Stimulated activated CD8-positive, alpha-beta memory T cell treated with anti-CD3 and anti-CD28 coated beads, Interleukin-7, amount 100 ng/mL, for 24 hours (primary cell): ENCODE results near the gene PRKAG3.

Experiments used
- DNase-seq: peaks from one replicate; pipeline ENCODE4 v3.0.0-alpha.2; 2020; ENCODE audit warnings: low read depth

Gene PRKAG3

GRCh38 chr2:218839430-218839829, 7.8 kb upstream of the PRKAG3 start:
- no peak for DNase-seq

GRCh38 chr2:218837495-218837894, 5.9 kb upstream of the PRKAG3 start:
- no peak for DNase-seq

- no peak for DNase-seq
Measured at GRCh38 chr2:218834685-218835084, 3.1 kb upstream of the PRKAG3 start.

- no peak for DNase-seq
Measured at GRCh38 chr2:218833023-218833609, 1.5 kb upstream of the PRKAG3 start.

- no peak for DNase-seq
Measured at GRCh38 chr2:218832520-218832919, 917 bp upstream of the PRKAG3 start.

- DNase-seq, result no peak
Measured at GRCh38 chr2:218832081-218832480, 478 bp upstream of the PRKAG3 start.

GRCh38 chr2:218830526-218831306, 887 bp downstream of the PRKAG3 start:
- no peak for DNase-seq

- no peak for DNase-seq
Measured at GRCh38 chr2:218829868-218830451, 1.6 kb downstream of the PRKAG3 start.

- DNase-seq, result no peak
Measured at GRCh38 chr2:218828477-218828778, 3.2 kb downstream of the PRKAG3 start.

GRCh38 chr2:218827701-218828476, 3.7 kb downstream of the PRKAG3 start:
- DNase-seq, result no peak

- no peak for DNase-seq
Measured at GRCh38 chr2:218826791-218827190, 4.8 kb downstream of the PRKAG3 start.

- no peak for DNase-seq
Measured at GRCh38 chr2:218824004-218824403, 7.6 kb downstream of the PRKAG3 start.

GRCh38 chr2:218823196-218823855, 8.3 kb downstream of the PRKAG3 start:
- DNase-seq, result no peak

GRCh38 chr2:218822622-218823021, 9.0 kb downstream of the PRKAG3 start:
- no peak for DNase-seq

GRCh38 chr2:218821605-218822211, 9.9 kb downstream of the PRKAG3 start:
- DNase-seq, result no peak

- DNase-seq, result no peak
Measured at GRCh38 chr2:218820746-218821369, 10.7 kb downstream of the PRKAG3 start.

- DNase-seq, result no peak
Measured at GRCh38 chr2:218819093-218819492, 12.5 kb downstream of the PRKAG3 start.

GRCh38 chr2:218816561-218817011, 15.0 kb downstream of the PRKAG3 start:
- DNase-seq, result no peak

- DNase-seq, result no peak
Measured at GRCh38 chr2:218815649-218816048, 16.0 kb downstream of the PRKAG3 start.

- no peak for DNase-seq
Measured at GRCh38 chr2:218815244-218815637, 16.4 kb downstream of the PRKAG3 start.

- no peak for DNase-seq
Measured at GRCh38 chr2:218814540-218815243, 16.9 kb downstream of the PRKAG3 start.
